Uterus (tissue), 2 donors: Measurements from ENCODE around the gene MAD1L1.

Experiments
- POLR2A ChIP-seq, 2 donors: fragments of 450-650 bp; IDR thresholded peaks; one replicate each; pipeline ENCODE4 v1.6.1; 2016; ENCODE audit warnings: antibody characterized with exemption in 2 of 2, mild to moderate bottlenecking in 1 of 2, moderate library complexity in 1 of 2
- TF ChIP-seq, protein P1 (sequence below), 4 experiments: fragments of 200-600 bp in 2 of 4; fragments of 450-650 bp in 2 of 4; sonication (generic) in 2 of 4; IDR thresholded peaks; one replicate each; pipeline ENCODE4 v1.5.1; 2016 to 2019; ENCODE audit warnings: antibody characterized with exemption in 4 of 4, mild to moderate bottlenecking in 2 of 4, moderate library complexity in 1 of 4

DNA sequence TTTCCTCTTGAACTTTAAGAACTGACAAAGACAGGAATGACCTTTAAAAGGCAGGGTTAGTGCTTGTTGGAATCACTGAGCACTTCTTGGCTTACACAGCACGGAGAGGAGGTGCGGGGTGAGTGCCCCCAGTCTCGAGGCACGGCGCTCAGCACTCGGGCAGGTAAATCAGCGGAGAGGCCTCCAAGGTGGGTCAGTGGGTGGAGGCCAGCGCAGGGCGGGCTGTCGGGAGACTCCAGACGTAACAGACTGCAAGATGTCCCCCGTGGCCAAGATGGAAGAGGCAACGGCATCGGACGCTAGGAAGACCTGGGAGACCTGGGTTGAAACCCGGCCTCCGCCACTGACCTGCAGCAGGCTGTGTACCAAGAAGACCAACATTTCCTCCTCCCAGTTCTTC lies 149.4 kb downstream of the MAD1L1 start:
- TF ChIP-seq, protein P1, sequence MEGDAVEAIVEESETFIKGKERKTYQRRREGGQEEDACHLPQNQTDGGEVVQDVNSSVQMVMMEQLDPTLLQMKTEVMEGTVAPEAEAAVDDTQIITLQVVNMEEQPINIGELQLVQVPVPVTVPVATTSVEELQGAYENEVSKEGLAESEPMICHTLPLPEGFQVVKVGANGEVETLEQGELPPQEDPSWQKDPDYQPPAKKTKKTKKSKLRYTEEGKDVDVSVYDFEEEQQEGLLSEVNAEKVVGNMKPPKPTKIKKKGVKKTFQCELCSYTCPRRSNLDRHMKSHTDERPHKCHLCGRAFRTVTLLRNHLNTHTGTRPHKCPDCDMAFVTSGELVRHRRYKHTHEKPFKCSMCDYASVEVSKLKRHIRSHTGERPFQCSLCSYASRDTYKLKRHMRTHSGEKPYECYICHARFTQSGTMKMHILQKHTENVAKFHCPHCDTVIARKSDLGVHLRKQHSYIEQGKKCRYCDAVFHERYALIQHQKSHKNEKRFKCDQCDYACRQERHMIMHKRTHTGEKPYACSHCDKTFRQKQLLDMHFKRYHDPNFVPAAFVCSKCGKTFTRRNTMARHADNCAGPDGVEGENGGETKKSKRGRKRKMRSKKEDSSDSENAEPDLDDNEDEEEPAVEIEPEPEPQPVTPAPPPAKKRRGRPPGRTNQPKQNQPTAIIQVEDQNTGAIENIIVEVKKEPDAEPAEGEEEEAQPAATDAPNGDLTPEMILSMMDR (IDR thresholded peaks at IDR 0.05) = no peak
- no peak for TF ChIP-seq POLR2A (IDR thresholded peaks at IDR 0.05)
